WTC11 (cell line): ENCODE data around the gene DENND1C.

ENCODE experiments used
- CREB1 ChIP-seq: sonication (generic); formaldehyde crosslinking; IDR thresholded peaks from 2 replicates; pipeline ENCODE4 v1.8.0; 2023; ENCODE audit warnings: mild to moderate bottlenecking, missing genetic modification reagents
- CTCF ChIP-seq: fragments of 200-600 bp; IDR thresholded peaks from 2 replicates; pipeline ENCODE4 v1.8.0; 2022; ENCODE audit warnings: antibody characterized with exemption
- E2F4 ChIP-seq: sonication (generic); formaldehyde crosslinking; IDR thresholded peaks from 2 replicates; pipeline ENCODE4 v1.8.1; 2022; ENCODE audit warnings: low read depth, mild to moderate bottlenecking, moderate library complexity, missing genetic modification reagents, borderline replicate concordance
- ESRRA ChIP-seq: sonication (generic); formaldehyde crosslinking; IDR thresholded peaks from 2 replicates; pipeline ENCODE4 v1.8.1; 2022; ENCODE audit warnings: mild to moderate bottlenecking, missing genetic modification reagents, borderline replicate concordance
- ETV6 ChIP-seq: sonication (generic); formaldehyde crosslinking; IDR thresholded peaks from 2 replicates; pipeline ENCODE4 v1.8.1; 2022; ENCODE audit warnings: mild to moderate bottlenecking, missing genetic modification reagents
- FOXJ3 ChIP-seq: sonication (generic); formaldehyde crosslinking; IDR thresholded peaks from 2 replicates; pipeline ENCODE4 v1.9.0; 2021; ENCODE audit warnings: missing genetic modification reagents, mild to moderate bottlenecking, borderline replicate concordance
- FOXP1 ChIP-seq: sonication (generic); formaldehyde crosslinking; IDR thresholded peaks from 2 replicates; pipeline ENCODE4 v1.8.0; 2022; ENCODE audit warnings: missing genetic modification reagents, mild to moderate bottlenecking, moderate library complexity, borderline replicate concordance
- MLX ChIP-seq: sonication (generic); formaldehyde crosslinking; IDR thresholded peaks from 2 replicates; pipeline ENCODE4 v1.8.1; 2023; ENCODE audit warnings: mild to moderate bottlenecking, missing genetic modification reagents, moderate library complexity
- NFYB ChIP-seq: sonication (generic); formaldehyde crosslinking; conservative IDR thresholded peaks from 2 replicates; pipeline ENCODE4 v1.8.0; 2022; ENCODE audit warnings: low read depth, missing genetic modification reagents
- RELA ChIP-seq: sonication (generic); formaldehyde crosslinking; IDR thresholded peaks from 2 replicates; pipeline ENCODE4 v1.8.1; 2022; ENCODE audit warnings: missing genetic modification reagents, mild to moderate bottlenecking, borderline replicate concordance
- TP53 ChIP-seq: sonication (generic); formaldehyde crosslinking; IDR thresholded peaks from 2 replicates; pipeline ENCODE4 v1.8.1; 2023; ENCODE audit warnings: mild to moderate bottlenecking, missing genetic modification reagents
- ZNF121 ChIP-seq: sonication (generic); formaldehyde crosslinking; IDR thresholded peaks from 2 replicates; pipeline ENCODE4 v1.8.0; 2023; ENCODE audit warnings: missing genetic modification reagents

GRCh38 chr19:6448045-6448444, 33.5 kb downstream of the DENND1C start:
- TF ChIP-seq CTCF = no peak
- TF ChIP-seq ETV6 (CRISPR knock-in tag) = no peak
- no peak for TF ChIP-seq FOXP1 (CRISPR knock-in tag)
- no peak for TF ChIP-seq MLX
- no peak for TF ChIP-seq E2F4 (CRISPR knock-in tag)
- TF ChIP-seq ESRRA (CRISPR knock-in tag) = no peak
- TF ChIP-seq NFYB (CRISPR knock-in tag) = no peak
- TF ChIP-seq FOXJ3 (CRISPR knock-in tag) = no peak
- no peak for TF ChIP-seq RELA
- TF ChIP-seq TP53 (CRISPR knock-in tag) = no peak
- no peak for TF ChIP-seq ZNF121 (CRISPR knock-in tag)
- no peak for TF ChIP-seq CREB1 (CRISPR knock-in tag)
